Stimulated activated memory B cell treated with anti-CD40 and anti-IgM and Interleukin-4, amounts not matched to agents 10 μg/mL and 1 μg/mL and 100 μg/mL, for 72 hours (primary cell): Measurements from ENCODE around the gene SLC6A13.

Experiments
- ATAC-seq: fragments of 150-1000 bp; cut with Tn5 transposase; 2 replicates; pipeline ENCODE4 v1.10.0; 2021
- H3K27ac Mint-ChIP-seq: one replicate; pipeline ENCODE4 v1.8.0; 2022; ENCODE audit warnings: mild to moderate bottlenecking, mixed read lengths
- H3K27me3 Mint-ChIP-seq: one replicate; pipeline ENCODE4 v1.8.0; 2022; ENCODE audit warnings: mixed read lengths
- H3K36me3 Mint-ChIP-seq: one replicate; pipeline ENCODE4 v1.8.0; 2022; ENCODE audit warnings: mixed read lengths
- H3K4me1 Mint-ChIP-seq: one replicate; pipeline ENCODE4 v1.8.0; 2022; ENCODE audit warnings: mixed read lengths
- H3K4me3 Mint-ChIP-seq: one replicate; pipeline ENCODE4 v1.8.0; 2022; ENCODE audit warnings: mild to moderate bottlenecking, moderate library complexity, mixed read lengths
- H3K9me3 Mint-ChIP-seq: one replicate; pipeline ENCODE4 v1.8.0; 2022; ENCODE audit warnings: mixed read lengths

Gene SLC6A13

DNA sequence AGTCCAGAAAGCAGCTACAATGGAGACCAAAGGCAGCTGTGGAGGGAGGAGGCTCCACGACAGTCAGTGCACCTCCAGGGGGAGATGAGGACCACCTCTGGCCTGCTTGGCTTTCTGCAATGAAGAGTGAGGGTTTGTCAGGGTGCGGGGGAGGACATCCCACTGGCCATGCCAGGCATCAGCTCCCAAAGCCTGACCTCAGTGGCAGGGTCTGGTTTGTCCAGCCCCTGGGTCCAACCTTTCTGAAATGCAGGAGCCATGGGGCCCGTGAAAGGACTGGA, 83.9 kb downstream of the SLC6A13 start:
- Mint-ChIP-seq H3K27me3 (peaks cover 66% of the 10 kb centered on the region), H3K36me3 (no peaks in the 10 kb centered on the region), H3K4me1 (peaks cover 8% of the 10 kb centered on the region), H3K9me3 (no peaks in the 10 kb centered on the region), H3K4me3 (no peak overlapping the region), H3K27ac (no peak overlapping the region)
- ATAC-seq: no peak

DNA sequence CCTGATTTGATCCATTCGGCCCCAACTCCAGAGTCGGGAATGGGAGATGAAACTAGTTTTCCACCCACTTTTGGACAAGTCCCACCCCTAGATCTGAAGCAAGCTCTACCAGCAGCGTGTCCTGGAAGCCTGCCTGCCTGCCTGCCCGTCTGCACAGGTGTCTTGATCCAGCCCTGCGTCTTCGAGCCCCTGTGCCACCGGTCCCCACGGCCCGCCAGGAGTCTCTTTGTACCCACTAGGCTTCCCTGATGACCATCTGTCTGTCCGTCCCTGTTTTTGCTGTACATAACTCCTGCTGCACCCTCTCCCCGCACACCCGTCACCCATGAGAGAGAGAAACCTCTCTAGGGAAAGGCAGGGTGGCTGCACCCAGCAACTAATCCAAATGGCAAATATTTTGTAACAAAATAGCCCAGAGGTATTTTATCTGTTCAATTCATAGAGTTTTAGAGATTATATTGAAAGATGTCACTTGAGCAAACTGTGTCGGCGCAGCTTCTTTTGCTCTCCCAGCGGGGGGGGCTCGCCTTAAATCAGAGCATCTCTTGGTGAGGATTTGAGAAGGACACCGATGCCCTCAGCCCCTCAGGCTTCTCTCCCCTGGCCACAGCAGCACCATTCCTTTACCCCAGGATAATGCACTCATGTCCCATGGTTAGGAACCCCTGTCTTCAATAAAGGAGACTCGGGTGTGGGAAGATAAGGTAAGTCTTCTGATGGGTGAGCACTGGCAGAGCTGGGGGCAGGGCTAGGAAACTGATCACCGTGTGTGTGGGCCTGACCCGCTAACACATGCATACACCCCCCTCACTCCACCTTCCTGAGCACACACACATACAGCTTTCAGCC, 84.4 kb downstream of the SLC6A13 start:
- no peaks in the 10 kb centered on the region for H3K36me3 Mint-ChIP-seq
- H3K4me3 Mint-ChIP-seq: no peak overlapping the region
- H3K27me3 Mint-ChIP-seq: peaks cover 66% of the 10 kb centered on the region
- no peaks in the 10 kb centered on the region for H3K9me3 Mint-ChIP-seq
- no peak overlapping the region for H3K27ac Mint-ChIP-seq
- peaks cover 8% of the 10 kb centered on the region for H3K4me1 Mint-ChIP-seq
- no peak for ATAC-seq

DNA sequence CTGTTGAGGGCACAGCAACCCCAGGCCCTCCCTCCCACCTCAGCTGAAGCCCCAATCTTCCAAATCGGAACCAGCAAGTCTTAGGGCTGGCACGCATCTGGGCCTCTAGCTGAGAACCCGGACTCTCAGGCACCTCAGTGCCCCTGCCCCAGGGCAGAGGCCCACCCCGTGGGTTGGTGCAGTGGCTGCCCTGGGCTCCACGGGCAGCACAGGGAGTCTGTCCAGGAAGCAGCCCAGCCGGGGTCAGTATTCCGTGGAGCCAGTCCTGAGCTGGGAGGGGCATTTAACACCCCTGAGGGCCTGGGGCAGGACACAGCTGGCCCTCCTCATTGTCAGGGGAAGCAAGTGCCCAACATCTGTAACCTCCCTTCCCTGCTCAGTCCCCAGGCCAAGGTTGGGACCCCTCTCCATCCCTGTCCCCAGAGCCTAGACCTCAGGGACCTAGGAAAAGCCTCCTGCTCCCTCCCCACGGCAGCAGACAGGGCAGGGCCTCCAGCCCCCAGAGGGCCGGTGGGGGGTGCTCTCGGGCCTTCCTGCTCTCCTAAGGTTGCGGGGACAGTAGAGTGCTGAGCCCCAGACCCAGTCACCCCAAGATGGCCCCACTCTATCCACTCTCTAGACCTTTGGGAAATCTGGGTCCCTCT, 85.2 kb downstream of the SLC6A13 start:
- no peak overlapping the region for H3K27ac Mint-ChIP-seq
- no peak for ATAC-seq
- peaks cover 8% of the 10 kb centered on the region for H3K4me1 Mint-ChIP-seq
- H3K9me3 Mint-ChIP-seq: no peaks in the 10 kb centered on the region
- H3K4me3 Mint-ChIP-seq: no peak overlapping the region
- H3K27me3 Mint-ChIP-seq: peaks cover 66% of the 10 kb centered on the region
- no peaks in the 10 kb centered on the region for H3K36me3 Mint-ChIP-seq

DNA sequence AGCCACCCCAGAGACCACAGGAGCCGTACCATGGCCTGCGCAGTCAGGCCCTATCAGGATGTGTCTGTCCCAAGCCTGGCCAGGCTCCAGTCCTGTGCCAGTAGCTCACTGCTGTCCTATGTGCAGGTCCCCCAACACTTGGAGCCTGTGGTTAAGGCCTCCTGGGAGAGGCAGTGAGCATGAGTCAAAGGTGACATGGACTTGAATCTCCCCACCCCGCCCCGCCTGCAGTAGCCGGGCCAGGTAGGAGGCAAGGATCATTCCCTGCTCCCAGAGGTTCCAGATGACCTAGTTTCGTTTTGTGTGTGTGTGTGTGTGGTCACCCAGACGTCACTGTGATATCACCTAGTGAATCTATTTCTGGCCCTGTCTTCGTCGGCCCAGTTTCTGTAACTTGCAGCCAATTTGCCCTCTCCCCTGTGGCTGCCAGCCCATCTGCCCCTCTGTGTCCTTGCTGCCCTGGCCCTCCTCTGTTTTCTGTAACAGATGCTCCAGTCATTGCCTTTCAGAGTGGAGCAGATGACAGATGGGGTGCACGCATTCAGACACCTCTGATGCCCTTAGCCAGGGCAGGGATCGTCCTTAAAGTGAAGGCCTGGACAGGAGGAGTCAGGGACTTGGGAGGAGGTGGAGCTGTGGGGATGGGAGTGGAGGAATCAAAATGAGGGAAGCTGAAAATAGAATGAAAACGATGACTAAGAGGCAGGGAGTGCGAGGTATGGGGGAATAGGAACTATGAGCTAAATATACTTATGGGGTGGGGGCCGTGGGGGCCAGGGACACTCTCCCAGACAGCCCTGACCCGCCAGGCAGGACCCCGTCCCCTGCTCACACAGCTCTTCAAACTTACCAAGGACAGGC, 86.1 kb downstream of the SLC6A13 start:
- H3K9me3 Mint-ChIP-seq: no peaks in the 10 kb centered on the region
- no peak for ATAC-seq
- peaks cover 8% of the 10 kb centered on the region for H3K4me1 Mint-ChIP-seq
- no peak overlapping the region for H3K27ac Mint-ChIP-seq
- no peak overlapping the region for H3K4me3 Mint-ChIP-seq
- H3K27me3 Mint-ChIP-seq: peaks cover 66% of the 10 kb centered on the region
- H3K36me3 Mint-ChIP-seq: no peaks in the 10 kb centered on the region

DNA sequence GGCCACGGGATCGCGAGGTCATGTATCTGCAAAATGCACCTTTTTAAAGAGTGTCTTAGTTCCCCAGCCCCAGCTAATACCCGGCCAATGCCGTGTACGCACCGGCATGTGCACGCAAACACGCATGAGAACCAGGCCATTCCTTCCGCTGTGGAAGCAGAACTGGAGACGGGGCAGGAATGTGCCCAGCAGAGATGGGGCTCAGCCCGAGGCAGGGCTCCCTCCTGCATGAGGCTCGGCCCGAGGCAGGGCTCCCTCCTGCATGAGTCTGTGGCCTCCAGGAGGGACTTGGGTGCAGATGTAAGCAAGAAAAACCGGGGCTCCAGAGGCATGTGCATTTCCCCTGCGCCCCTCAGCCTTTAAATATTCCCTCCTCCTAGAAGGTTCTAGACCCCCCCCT, 86.9 kb downstream of the SLC6A13 start:
- peaks cover 72% of the 10 kb centered on the region for H3K27me3 Mint-ChIP-seq

DNA sequence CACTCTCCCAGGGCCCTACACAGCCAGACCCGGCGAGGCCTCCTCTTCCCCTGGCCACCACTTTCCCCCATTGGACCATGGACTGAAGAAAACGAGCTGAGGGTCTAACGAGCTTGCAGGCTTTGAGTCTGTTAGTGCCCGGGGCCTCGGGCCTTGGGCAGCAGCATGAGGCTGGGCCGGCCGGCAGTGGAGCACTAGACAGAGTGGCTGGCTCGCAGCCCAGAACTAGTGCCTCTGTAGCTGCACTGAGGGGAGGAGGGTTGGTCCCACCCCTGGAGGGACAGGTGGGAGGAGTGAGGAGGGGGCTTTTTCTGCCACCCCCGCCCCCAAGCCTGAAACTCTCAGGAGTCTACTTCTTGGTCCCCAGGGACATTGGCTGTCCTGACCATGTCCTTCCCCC, 87.4 kb downstream of the SLC6A13 start:
- no peaks in the 10 kb centered on the region for H3K9me3 Mint-ChIP-seq
- ATAC-seq: no peak
- H3K4me3 Mint-ChIP-seq: no peak overlapping the region
- peaks cover 72% of the 10 kb centered on the region for H3K27me3 Mint-ChIP-seq
- peaks cover 5% of the 10 kb centered on the region for H3K4me1 Mint-ChIP-seq
- H3K27ac Mint-ChIP-seq: no peak overlapping the region
- no peaks in the 10 kb centered on the region for H3K36me3 Mint-ChIP-seq

More for the DNA sequence above, 86.9 kb downstream of the SLC6A13 start:
- peaks cover 8% of the 10 kb centered on the region for H3K4me1 Mint-ChIP-seq
- no peak overlapping the region for H3K4me3 Mint-ChIP-seq
- H3K36me3 Mint-ChIP-seq: no peaks in the 10 kb centered on the region
- H3K9me3 Mint-ChIP-seq: no peaks in the 10 kb centered on the region
- no peak for ATAC-seq
- no peak overlapping the region for H3K27ac Mint-ChIP-seq

DNA sequence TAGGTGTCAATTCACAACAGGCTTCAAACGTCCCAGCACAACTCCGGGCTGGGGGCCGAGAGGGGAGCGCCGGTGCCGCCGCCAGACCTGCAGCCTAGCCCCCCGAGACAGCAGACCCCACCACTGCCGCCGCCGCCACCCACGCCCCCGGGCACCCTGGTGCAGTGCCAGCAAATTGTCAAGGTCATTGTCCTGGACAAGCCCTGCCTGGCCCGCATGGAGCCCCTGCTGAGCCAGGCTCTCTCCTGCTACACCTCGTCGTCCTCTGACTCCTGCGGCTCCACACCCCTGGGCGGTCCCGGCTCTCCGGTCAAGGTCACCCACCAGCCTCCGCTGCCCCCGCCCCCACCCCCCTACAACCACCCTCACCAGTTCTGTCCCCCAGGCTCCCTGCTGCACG, 88.0 kb downstream of the SLC6A13 start:
- peak; percentile 16 for ATAC-seq
- no peak overlapping the region for H3K4me3 Mint-ChIP-seq
- H3K36me3 Mint-ChIP-seq: no peaks in the 10 kb centered on the region
- H3K4me1 Mint-ChIP-seq: peaks cover 1% of the 10 kb centered on the region
- no peak overlapping the region for H3K27ac Mint-ChIP-seq
- H3K9me3 Mint-ChIP-seq: no peaks in the 10 kb centered on the region
- H3K27me3 Mint-ChIP-seq: peaks cover 72% of the 10 kb centered on the region

DNA sequence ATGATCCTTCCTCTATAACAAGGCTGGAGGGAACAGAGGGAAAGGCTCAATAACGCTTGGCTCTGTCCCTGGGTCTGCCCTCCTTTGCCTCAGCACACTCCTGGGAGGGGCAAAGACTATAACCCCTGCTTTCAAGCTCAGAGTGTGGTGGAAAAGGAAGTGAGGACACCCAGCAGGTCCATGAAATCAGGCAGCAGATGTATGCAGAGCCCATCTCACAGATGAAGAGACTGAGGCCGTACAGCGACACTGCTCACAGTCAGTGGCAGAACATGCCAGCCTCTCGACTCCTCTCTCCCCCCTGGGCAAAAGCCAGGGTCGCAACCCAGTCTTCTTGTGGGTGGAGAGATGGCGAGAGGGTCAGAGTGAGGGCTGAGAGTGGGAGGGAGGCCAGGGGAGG, 88.5 kb downstream of the SLC6A13 start:
- Mint-ChIP-seq H3K27ac (no peak overlapping the region), H3K9me3 (no peaks in the 10 kb centered on the region), H3K4me1 (peaks cover 6% of the 10 kb centered on the region), H3K27me3 (peaks cover 72% of the 10 kb centered on the region), H3K36me3 (no peaks in the 10 kb centered on the region), H3K4me3 (no peak overlapping the region)
- ATAC-seq: no peak

DNA sequence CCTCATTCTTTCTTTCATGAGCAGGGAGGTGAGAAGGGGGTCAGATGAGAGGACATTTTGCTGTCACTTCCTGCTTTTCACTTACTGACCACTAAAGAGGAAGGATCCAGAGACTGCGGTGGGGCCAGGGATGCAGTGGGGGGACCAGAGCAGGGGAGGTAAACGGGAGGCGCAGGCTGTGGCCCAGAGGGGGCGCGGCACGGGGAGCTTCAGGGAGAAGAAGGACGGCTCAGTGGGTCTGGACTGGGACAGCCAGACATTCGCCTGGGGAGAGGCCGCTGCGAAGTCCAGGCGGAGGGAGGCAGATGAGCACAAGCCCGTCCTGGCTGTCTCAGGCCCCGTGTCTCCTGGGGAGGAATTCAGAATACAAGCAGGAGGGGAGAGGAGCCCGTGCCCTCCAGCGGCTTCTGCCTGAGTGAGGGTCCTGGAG, 89.9 kb downstream of the SLC6A13 start:
- Mint-ChIP-seq H3K27ac (no peak overlapping the region), H3K27me3 (peaks cover 59% of the 10 kb centered on the region), H3K9me3 (no peaks in the 10 kb centered on the region), H3K4me3 (no peak overlapping the region), H3K4me1 (peaks cover 7% of the 10 kb centered on the region), H3K36me3 (no peaks in the 10 kb centered on the region)
- ATAC-seq: no peak

DNA sequence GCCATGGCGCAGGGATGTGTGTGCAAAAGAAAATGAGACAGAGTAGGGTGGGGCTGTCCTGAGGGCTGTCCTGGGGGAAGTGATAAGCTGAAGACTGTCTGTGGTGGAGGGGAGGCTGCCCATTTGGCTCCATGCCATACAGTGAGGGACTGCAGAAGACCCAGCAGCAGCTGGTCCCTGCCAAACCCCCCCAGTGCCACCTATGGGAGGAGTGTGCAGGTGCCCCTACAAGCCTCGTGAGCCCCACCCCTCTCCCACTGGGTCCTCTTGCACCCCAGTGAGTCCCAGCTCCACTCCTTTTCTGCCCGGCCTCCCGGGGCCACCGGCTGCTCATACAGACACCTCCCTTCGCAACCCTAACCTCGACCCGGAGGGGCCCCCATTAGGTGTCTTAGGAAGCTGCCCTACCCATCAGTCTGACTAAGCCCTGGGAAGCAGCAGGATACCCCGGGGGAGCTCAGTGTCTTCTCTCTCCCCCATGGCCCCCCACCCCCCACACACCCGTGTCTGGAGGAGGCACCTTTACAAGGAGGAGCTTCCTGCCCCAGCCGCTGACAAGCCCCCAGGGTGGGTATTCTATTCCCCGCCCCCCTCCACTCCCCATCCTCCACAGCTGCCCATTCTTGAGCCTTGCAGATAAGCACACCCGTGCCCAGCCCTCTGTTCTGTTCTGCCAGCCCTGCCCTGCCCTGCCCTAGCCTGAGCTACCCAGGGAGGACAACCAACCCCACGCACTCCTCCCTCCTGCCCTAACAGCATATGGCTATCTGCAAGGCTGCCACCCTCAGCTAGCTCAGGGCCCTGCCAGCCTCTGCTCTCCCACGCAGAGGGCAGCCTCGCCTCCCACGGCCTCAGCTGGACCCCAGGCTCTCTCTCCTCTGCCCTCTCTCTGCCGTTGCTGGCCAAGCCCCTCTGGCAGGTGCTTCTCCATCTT, 90.6 kb downstream of the SLC6A13 start:
- no peak for ATAC-seq
- H3K4me1 Mint-ChIP-seq: peaks cover 7% of the 10 kb centered on the region
- H3K27ac Mint-ChIP-seq: no peak overlapping the region
- H3K9me3 Mint-ChIP-seq: no peaks in the 10 kb centered on the region
- H3K4me3 Mint-ChIP-seq: no peak overlapping the region
- H3K27me3 Mint-ChIP-seq: peaks cover 55% of the 10 kb centered on the region
- no peaks in the 10 kb centered on the region for H3K36me3 Mint-ChIP-seq

DNA sequence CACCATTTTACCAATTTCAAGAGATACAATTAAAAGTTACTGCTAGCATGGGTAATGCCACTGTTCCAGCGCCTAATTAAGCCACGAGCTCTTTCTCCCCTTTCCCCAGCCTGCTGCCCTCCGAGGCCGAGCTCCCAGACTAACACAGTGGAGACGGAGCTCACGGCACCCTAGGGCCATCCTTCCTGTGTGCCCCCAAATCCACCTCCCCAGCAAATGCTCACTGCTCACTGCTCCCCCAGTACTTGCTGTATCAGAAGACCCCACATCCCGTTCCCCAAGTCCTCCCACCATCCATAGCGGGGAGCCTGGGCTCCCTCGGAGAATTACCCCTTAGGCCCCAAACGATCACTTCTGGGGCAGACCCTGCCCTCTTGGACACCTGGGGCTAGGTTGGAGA, 91.4 kb downstream of the SLC6A13 start:
- peaks cover 7% of the 10 kb centered on the region for H3K4me1 Mint-ChIP-seq

More for the DNA sequence above, 91.4 kb downstream of the SLC6A13 start:
- ATAC-seq: no peak
- H3K27me3 Mint-ChIP-seq: peaks cover 55% of the 10 kb centered on the region
- H3K4me3 Mint-ChIP-seq: no peak overlapping the region
- H3K27ac Mint-ChIP-seq: no peak overlapping the region
- H3K9me3 Mint-ChIP-seq: no peaks in the 10 kb centered on the region
- H3K36me3 Mint-ChIP-seq: no peaks in the 10 kb centered on the region
